ENCODE results near the gene PRKRIP1.

GRCh38 chr7:102413611-102414010, 17.4 kb downstream of the PRKRIP1 start:
- TF ChIP-seq CTCF (IDR thresholded peaks at IDR 0.05; ENCODE audit: insufficient read depth, low read length, poor library complexity, severe bottlenecking), result no peak
- no peak for TF ChIP-seq EZH2phosphoT487 (conservative IDR thresholded peaks at IDR 0.05; ENCODE audit: low read length)

Measured in SU-DHL-6 (cell line).